ENCODE results near the gene TBC1D9. TPM values are rescaled to one million over a fixed set of nuclear protein-coding genes. Genes with fewer than 3 reads are reported as not detected.

TBC1D9 gene
- total RNA-seq, 1 donor from 2014 or later = 42.6 TPM

DNA sequence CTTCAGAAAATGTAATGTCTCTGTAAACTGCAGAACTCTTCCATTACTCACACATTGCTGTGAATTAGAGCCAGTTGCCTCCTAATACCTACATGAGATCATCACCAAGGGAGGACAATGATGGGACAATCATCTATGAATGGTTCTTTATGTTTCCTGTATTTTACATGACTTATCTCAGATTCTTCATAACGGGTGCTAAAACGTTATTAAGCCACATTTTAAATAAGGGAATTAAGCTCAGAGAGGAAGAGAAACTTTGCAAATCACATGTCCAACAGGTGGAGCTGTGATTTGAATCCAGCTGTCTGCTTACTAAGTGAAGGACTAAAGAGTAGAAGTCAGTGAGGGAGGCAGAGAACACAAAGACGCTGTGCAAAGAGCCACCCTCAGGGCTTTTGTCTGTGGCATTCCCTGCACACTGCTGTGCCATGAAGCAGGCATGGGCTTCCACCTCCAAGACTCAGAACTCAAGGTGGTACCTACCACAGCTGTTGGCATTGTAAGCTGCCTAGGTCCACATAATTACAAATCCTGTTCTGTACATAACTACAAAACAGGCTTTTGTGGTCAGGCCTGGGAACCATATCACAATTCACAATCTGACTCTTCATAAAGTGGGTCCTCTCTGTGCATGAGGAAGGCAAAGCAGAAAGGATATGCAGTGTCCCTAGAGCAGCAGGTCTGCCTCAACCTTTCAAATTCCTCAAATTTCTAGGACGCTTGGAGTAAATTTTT lies 12.8 kb downstream of the TBC1D9 start:
- ATAC-seq = peak; percentile 48 to 55

GRCh38 chr4:140742838-140743193 lies 13.4 kb downstream of the TBC1D9 start:
- H3K9me3 ChIP-seq = no peaks in the 10 kb centered on the region
- H3K36me3 ChIP-seq = no peaks in the 10 kb centered on the region
- no peak overlapping the region for H3K4me3 ChIP-seq
- H3K27ac ChIP-seq = no peak overlapping the region
- DNase-seq (no peak), ATAC-seq (no peak)
- intact Hi-C loops (cut with DNase I) = no loop called here
- no peaks in the 10 kb centered on the region for H3K27me3 ChIP-seq (ENCODE audit: low read depth)
- H3K4me1 ChIP-seq = peaks cover 30% of the 10 kb centered on the region
- TF ChIP-seq CTCF (IDR thresholded peaks at IDR 0.05) = no peak

More for the DNA sequence above, 12.8 kb downstream of the TBC1D9 start:
- Histone ChIP-seq H3K4me3 (no peak overlapping the region), H3K9me3 (no peaks in the 10 kb centered on the region), H3K36me3 (no peaks in the 10 kb centered on the region), H3K27me3 (ENCODE audit: low read depth) (no peaks in the 10 kb centered on the region), H3K27ac (no peak overlapping the region), H3K4me1 (peaks cover 30% of the 10 kb centered on the region)
- DNase-seq = no peak
- peak; percentile 20 for TF ChIP-seq CTCF (IDR thresholded peaks at IDR 0.05)
- intact Hi-C loops (cut with DNase I) = no loop called here

- no peak overlapping the region for H3K4me3 ChIP-seq
- no peak for TF ChIP-seq CTCF (IDR thresholded peaks at IDR 0.05)
- DNase-seq = no peak
- H3K9me3 ChIP-seq = no peaks in the 10 kb centered on the region
- ATAC-seq = no peak
- no peak overlapping the region for H3K27ac ChIP-seq
- H3K4me1 ChIP-seq = peaks cover 40% of the 10 kb centered on the region
- intact Hi-C loops (cut with DNase I) = no loop called here
- H3K36me3 ChIP-seq = no peaks in the 10 kb centered on the region
- H3K27me3 ChIP-seq (ENCODE audit: low read depth) = no peaks in the 10 kb centered on the region
Observed at GRCh38 chr4:140740906-140741670, 15.1 kb downstream of the TBC1D9 start.

GRCh38 chr4:140740422-140740821 lies 15.8 kb downstream of the TBC1D9 start:
- H3K4me3 ChIP-seq = no peak overlapping the region
- no peak for DNase-seq
- H3K27me3 ChIP-seq (ENCODE audit: low read depth) = no peaks in the 10 kb centered on the region
- intact Hi-C loops (cut with DNase I) = no loop called here
- no peak overlapping the region for H3K27ac ChIP-seq
- no peaks in the 10 kb centered on the region for H3K36me3 ChIP-seq
- H3K9me3 ChIP-seq = no peaks in the 10 kb centered on the region
- no peak for ATAC-seq
- H3K4me1 ChIP-seq = peaks cover 40% of the 10 kb centered on the region
- TF ChIP-seq CTCF (IDR thresholded peaks at IDR 0.05) = no peak

- ATAC-seq = no peak
- Histone ChIP-seq H3K4me1 (peaks cover 40% of the 10 kb centered on the region), H3K27ac (no peak overlapping the region), H3K36me3 (no peaks in the 10 kb centered on the region), H3K9me3 (no peaks in the 10 kb centered on the region), H3K27me3 (ENCODE audit: low read depth) (no peaks in the 10 kb centered on the region), H3K4me3 (no peak overlapping the region)
- TF ChIP-seq CTCF (IDR thresholded peaks at IDR 0.05) = no peak
- intact Hi-C loops (cut with DNase I) = no loop called here
- no peak for DNase-seq
Observed at GRCh38 chr4:140739971-140740370, 16.2 kb downstream of the TBC1D9 start.

All from lower lobe of right lung (tissue), 2 donors.